Panc1 (cell line): ENCODE measurements around the gene METTL24.

Experiments
- CTCF ChIP-seq: fragments of 450-650 bp; IDR thresholded peaks from 2 replicates; pipeline ENCODE4 v1.5.1; 2017; ENCODE audit warnings: mild to moderate bottlenecking
- POLR2AphosphoS5 ChIP-seq: IDR thresholded peaks from 2 replicates; pipeline ENCODE4 v1.6.1; 2012; ENCODE audit warnings: mild to moderate bottlenecking, low read depth, low read length, moderate library complexity
- SIN3A ChIP-seq: IDR thresholded peaks from 2 replicates; pipeline ENCODE4 v1.6.1; 2012; ENCODE audit warnings: low read depth, mild to moderate bottlenecking, low read length, moderate library complexity, borderline replicate concordance; ENCODE audit not compliant: insufficient read depth
- TF ChIP-seq, protein P1 (sequence below), 2 experiments: IDR thresholded peaks; 2 replicates each; pipeline ENCODE4 v1.6.1; 2011 to 2012; ENCODE audit warnings: low read depth in 2 of 2, control low read depth in 1 of 2, low read length in 1 of 2, mild to moderate bottlenecking in 1 of 2, moderate library complexity in 1 of 2; ENCODE audit not compliant: insufficient read depth in 1 of 2

- TF ChIP-seq POLR2AphosphoS5 (no peak), CTCF (no peak), SIN3A (no peak)
- TF ChIP-seq, protein P1, sequence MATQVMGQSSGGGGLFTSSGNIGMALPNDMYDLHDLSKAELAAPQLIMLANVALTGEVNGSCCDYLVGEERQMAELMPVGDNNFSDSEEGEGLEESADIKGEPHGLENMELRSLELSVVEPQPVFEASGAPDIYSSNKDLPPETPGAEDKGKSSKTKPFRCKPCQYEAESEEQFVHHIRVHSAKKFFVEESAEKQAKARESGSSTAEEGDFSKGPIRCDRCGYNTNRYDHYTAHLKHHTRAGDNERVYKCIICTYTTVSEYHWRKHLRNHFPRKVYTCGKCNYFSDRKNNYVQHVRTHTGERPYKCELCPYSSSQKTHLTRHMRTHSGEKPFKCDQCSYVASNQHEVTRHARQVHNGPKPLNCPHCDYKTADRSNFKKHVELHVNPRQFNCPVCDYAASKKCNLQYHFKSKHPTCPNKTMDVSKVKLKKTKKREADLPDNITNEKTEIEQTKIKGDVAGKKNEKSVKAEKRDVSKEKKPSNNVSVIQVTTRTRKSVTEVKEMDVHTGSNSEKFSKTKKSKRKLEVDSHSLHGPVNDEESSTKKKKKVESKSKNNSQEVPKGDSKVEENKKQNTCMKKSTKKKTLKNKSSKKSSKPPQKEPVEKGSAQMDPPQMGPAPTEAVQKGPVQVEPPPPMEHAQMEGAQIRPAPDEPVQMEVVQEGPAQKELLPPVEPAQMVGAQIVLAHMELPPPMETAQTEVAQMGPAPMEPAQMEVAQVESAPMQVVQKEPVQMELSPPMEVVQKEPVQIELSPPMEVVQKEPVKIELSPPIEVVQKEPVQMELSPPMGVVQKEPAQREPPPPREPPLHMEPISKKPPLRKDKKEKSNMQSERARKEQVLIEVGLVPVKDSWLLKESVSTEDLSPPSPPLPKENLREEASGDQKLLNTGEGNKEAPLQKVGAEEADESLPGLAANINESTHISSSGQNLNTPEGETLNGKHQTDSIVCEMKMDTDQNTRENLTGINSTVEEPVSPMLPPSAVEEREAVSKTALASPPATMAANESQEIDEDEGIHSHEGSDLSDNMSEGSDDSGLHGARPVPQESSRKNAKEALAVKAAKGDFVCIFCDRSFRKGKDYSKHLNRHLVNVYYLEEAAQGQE (IDR thresholded peaks at IDR 0.05; ENCODE audit: insufficient read depth in 1 of 2, low read depth in 2 of 2, low read length in 1 of 2): no peak
These were observed 86.5 kb downstream of the METTL24 start for GRCh38 chr6:110271732-110272022.
